Tibial artery (tissue), 4 donors: Measurements from ENCODE around the gene ATP9A.
"Not testable (repeated sequence)": the region's sequence is repeated elsewhere in the genome, so short reads cannot be mapped to it uniquely, and the experiment has no call there.

Experiments used
- DNase-seq, 2 donors: peaks; one replicate each; pipeline ENCODE4 v3.0.0-alpha.2; 2019
- H3K27ac ChIP-seq, 2 donors: fragments of 200-600 bp; sonication (generic) in 1 of 2; 1 replicate in 1 of 2; 2 replicates in 1 of 2; pipeline ENCODE4 v1.5.1; 2018 to 2019; ENCODE audit warnings: mild to moderate bottlenecking in 1 of 2
- H3K27me3 ChIP-seq, 2 donors: fragments of 200-600 bp; sonication (generic) in 1 of 2; one replicate each; pipeline versions ENCODE4 v1.5.1 to v1.6.0; 2016 to 2019
- H3K36me3 ChIP-seq, 3 donors: fragments of 200-600 bp; sonication (generic) in 2 of 3; one replicate each; pipeline ENCODE4 v1.5.1; 2016 to 2019; ENCODE audit warnings: mild to moderate bottlenecking in 2 of 3
- H3K4me1 ChIP-seq, 4 donors: fragments of 200-600 bp; sonication (generic) in 2 of 4; 1 replicate in 3 of 4; 2 replicates in 1 of 4; pipeline ENCODE4 v1.5.1; 2016 to 2019
- H3K4me3 ChIP-seq, 2 donors: fragments of 200-600 bp; sonication (generic) in 1 of 2; 1 replicate in 1 of 2; 2 replicates in 1 of 2; pipeline ENCODE4 v1.5.1; 2018 to 2019; ENCODE audit warnings: mild to moderate bottlenecking in 2 of 2
- H3K9me3 ChIP-seq, 3 donors: fragments of 200-600 bp; sonication (generic) in 1 of 3; one replicate each; pipeline ENCODE4 v1.5.1; 2016 to 2019
- intact Hi-C: fragments of 100-400 bp; cut with DNase I; formaldehyde crosslinking; loops from one replicate; pipeline ENCODE4 v1.15.0; 2023; ENCODE audit warnings: low total_unique reads
- TF ChIP-seq, protein P1 (sequence below), 2 experiments: fragments of 200-600 bp in 1 of 2; fragments of 450-650 bp in 1 of 2; IDR thresholded peaks; one replicate each; pipeline ENCODE4 v1.5.1; 2017 to 2019; ENCODE audit warnings: antibody characterized with exemption in 2 of 2, mild to moderate bottlenecking in 1 of 2, moderate library complexity in 1 of 2

ATP9A gene

GRCh38 chr20:51687108-51687507 is 81.1 kb downstream of the ATP9A start:
- H3K4me3 ChIP-seq = no peak overlapping the region
- peaks cover 19 to 50% (median 20%) of the 10 kb centered on the region in 3 donors for H3K36me3 ChIP-seq
- no peaks in the 10 kb centered on the region for H3K27me3 ChIP-seq
- no peak overlapping the region for H3K27ac ChIP-seq
- no peaks in the 10 kb centered on the region for H3K9me3 ChIP-seq
- H3K4me1 ChIP-seq = no peaks in the 10 kb centered on the region
- no peak for DNase-seq
- intact Hi-C loops = no loop called here
- TF ChIP-seq, protein P1, sequence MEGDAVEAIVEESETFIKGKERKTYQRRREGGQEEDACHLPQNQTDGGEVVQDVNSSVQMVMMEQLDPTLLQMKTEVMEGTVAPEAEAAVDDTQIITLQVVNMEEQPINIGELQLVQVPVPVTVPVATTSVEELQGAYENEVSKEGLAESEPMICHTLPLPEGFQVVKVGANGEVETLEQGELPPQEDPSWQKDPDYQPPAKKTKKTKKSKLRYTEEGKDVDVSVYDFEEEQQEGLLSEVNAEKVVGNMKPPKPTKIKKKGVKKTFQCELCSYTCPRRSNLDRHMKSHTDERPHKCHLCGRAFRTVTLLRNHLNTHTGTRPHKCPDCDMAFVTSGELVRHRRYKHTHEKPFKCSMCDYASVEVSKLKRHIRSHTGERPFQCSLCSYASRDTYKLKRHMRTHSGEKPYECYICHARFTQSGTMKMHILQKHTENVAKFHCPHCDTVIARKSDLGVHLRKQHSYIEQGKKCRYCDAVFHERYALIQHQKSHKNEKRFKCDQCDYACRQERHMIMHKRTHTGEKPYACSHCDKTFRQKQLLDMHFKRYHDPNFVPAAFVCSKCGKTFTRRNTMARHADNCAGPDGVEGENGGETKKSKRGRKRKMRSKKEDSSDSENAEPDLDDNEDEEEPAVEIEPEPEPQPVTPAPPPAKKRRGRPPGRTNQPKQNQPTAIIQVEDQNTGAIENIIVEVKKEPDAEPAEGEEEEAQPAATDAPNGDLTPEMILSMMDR (IDR thresholded peaks at IDR 0.05) = no peak

- H3K27ac ChIP-seq, H3K4me1 ChIP-seq, H3K9me3 ChIP-seq, intact Hi-C loops, H3K4me3 ChIP-seq, DNase-seq, H3K27me3 ChIP-seq: not testable (repeated sequence)
- peaks cover 19 to 40% (median 19%) of the 10 kb centered on the region in 3 donors for H3K36me3 ChIP-seq
Observed at GRCh38 chr20:51685494-51685893, 82.7 kb downstream of the ATP9A start.

DNA sequence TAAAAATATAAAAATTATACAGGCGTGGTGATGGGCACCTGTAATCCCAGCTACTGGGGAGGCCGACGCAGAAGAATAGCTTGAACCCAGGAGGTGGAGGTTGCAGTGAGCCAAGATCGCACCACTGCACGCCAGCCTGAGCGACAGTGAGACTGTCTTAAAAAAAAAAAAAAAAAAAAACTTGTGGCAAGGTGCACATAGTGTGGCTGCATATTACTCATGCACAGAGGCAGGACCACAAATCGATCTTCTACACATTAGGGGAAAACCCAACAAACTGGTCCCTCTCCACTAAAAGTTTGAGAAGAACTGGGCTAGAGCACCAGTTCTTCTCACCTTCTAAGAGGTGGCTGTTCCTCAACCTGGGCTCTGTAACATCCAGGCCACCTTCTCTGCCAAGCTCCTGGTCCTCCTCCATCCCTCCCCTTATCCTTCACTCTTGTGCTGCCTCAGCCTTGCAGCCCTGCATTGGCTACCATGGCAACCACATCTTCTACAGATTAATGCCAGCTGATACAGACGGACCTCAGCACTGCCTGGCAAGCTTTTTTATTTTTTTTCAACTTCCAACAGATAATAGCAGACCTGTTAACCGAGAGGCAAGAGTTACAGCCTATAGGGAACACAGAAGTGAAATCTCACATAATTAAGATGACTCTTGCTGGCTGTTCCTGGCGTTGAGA is 88.0 kb downstream of the ATP9A start:
- Histone ChIP-seq H3K9me3 (no peaks in the 10 kb centered on the region), H3K27ac (no peak overlapping the region), H3K27me3 (no peaks in the 10 kb centered on the region), H3K4me1 (peaks cover 0 to 15% (median 6%) of the 10 kb centered on the region in 4 donors), H3K4me3 (no peak overlapping the region), H3K36me3 (peaks cover 5 to 13% (median 7%) of the 10 kb centered on the region in 3 donors)
- DNase-seq = no peak
- TF ChIP-seq, protein P1 (IDR thresholded peaks at IDR 0.05) = no peak
- intact Hi-C loops = no loop called here

DNA sequence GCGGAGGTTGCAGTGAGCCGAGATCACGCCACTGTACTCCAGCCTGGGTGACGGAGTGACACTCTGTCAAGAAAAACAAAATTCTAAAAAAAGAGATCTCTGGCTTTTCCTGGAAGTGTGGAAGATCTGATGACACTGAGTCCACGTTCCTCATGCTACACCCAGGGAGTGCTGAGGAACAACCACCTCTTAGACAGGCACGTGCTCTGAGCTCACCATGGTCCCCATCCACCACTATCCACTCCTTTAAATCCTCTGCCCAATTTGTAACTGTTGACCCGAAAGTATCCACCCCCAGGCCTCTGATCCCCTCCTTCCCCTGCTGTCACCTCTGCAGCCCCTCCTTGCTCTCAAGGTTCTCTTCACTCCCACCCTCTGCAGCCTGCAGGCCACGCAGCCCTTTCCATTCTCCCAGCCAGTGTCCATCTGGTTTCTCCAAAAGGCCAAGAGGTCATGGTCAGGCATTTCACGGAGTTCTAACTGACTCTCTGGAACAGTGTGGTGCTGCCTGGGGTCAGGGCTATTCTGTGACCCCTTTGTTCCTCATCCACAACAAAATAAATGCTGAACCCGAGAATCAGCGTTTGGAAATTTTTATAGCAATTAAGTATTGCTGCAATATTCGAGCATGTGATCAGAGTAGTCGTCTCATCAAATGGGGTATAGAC is 88.8 kb downstream of the ATP9A start:
- intact Hi-C loops = no loop called here
- Histone ChIP-seq H3K27me3 (no peaks in the 10 kb centered on the region), H3K27ac (no peak overlapping the region), H3K36me3 (peaks cover 9 to 21% (median 16%) of the 10 kb centered on the region in 3 donors), H3K9me3 (no peaks in the 10 kb centered on the region), H3K4me3 (no peak overlapping the region), H3K4me1 (peaks cover 0 to 15% (median 6%) of the 10 kb centered on the region in 4 donors)
- no peak for DNase-seq
- TF ChIP-seq, protein P1 (IDR thresholded peaks at IDR 0.05) = no peak

DNA sequence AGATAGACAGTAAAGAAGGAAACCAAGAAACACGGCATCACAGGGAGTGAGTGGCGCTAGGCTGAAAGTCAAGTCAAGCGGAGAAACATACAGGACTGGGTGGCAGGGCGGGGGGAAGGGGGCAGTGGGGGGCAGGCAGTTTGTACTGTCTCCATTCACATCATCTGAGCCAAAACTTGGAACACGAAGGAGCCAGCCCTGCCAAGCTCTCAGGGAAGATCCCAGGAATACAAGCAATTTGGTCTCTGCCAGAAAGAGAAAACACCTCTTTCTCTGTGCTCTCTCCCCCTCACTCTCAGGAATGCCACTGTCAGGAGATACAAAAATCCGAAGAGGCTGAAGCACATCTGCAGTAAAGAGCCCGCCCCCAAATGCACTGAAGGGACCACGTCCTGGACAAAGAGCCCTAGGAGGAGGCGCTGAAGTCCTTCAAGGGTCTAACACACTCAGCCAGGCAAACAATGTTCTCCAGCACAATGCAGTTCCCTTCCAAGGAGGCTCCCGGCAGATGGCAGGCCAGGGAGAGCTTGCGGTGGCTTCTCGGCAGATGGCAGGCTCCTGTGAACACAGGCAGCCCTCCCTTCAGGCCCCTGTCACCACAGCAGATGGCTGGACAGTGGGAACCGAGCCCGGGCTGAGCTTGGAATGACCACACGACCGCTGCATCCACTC is 90.0 kb downstream of the ATP9A start:
- Histone ChIP-seq H3K36me3 (peaks cover 21 to 33% (median 28%) of the 10 kb centered on the region in 3 donors), H3K4me1 (peaks cover 0 to 15% (median 6%) of the 10 kb centered on the region in 4 donors), H3K4me3 (no peak overlapping the region), H3K9me3 (no peaks in the 10 kb centered on the region), H3K27ac (no peak overlapping the region), H3K27me3 (no peaks in the 10 kb centered on the region)
- DNase-seq = peak in 1 of 2 donors; percentile 24
- intact Hi-C loops = no loop called here
- TF ChIP-seq, protein P1 (IDR thresholded peaks at IDR 0.05) = no peak

- no peaks in the 10 kb centered on the region for H3K9me3 ChIP-seq
- DNase-seq = no peak
- H3K36me3 ChIP-seq = peaks cover 50 to 94% (median 53%) of the 10 kb centered on the region in 3 donors
- H3K27ac ChIP-seq = no peak overlapping the region
- H3K4me1 ChIP-seq = no peaks in the 10 kb centered on the region
- H3K27me3 ChIP-seq = no peaks in the 10 kb centered on the region
- H3K4me3 ChIP-seq = no peak overlapping the region
- intact Hi-C loops = no loop called here
- TF ChIP-seq, protein P1 (IDR thresholded peaks at IDR 0.05) = no peak
Observed at GRCh38 chr20:51668947-51669346, 99.2 kb downstream of the ATP9A start.
